HFFc6 (cell line): Measurements from ENCODE around the gene SPATA31C2. TPM values are rescaled to one million over a fixed set of nuclear protein-coding genes. Genes with fewer than 3 reads are reported as not detected.
A peak's percentile ranks its signal among the peaks of the same experiment; 100 is the strongest.

ENCODE experiments used
- DNase-seq: peaks from one replicate; pipeline ENCODE4 v3.0.0-alpha.2; 2018
- H3K27ac Mint-ChIP-seq: 2 replicates; pipeline ENCODE4 v1.8.0; 2020; ENCODE audit warnings: mild to moderate bottlenecking, mixed read lengths
- H3K27me3 Mint-ChIP-seq: 2 replicates; pipeline ENCODE4 v1.8.0; 2021; ENCODE audit warnings: mild to moderate bottlenecking, moderate library complexity, mixed read lengths; ENCODE audit not compliant: insufficient read depth
- H3K36me3 Mint-ChIP-seq: 2 replicates; pipeline ENCODE4 v1.8.0; 2021; ENCODE audit warnings: low read depth, mixed read lengths
- H3K4me1 Mint-ChIP-seq: 2 replicates; pipeline ENCODE4 v1.8.0; 2020; ENCODE audit warnings: low read depth, mixed read lengths
- H3K4me3 Mint-ChIP-seq: 2 replicates; pipeline ENCODE4 v1.8.0; 2020; ENCODE audit warnings: mild to moderate bottlenecking, moderate library complexity, mixed read lengths
- H3K9me3 Mint-ChIP-seq: 2 replicates; pipeline ENCODE4 v1.8.0; 2020; ENCODE audit warnings: mild to moderate bottlenecking, mixed read lengths
- CTCF ChIP-seq: fragments of 200-600 bp; sonication (generic); IDR thresholded peaks from 2 replicates; pipeline ENCODE4 v1.5.0; 2021; ENCODE audit warnings: antibody characterized with exemption, mild to moderate bottlenecking
- total RNA-seq, 6 experiments: library from RNA; stranded (reverse); fragmentation: NEBNext Ultra II Directional; extraction: Animal tissue kit (Norgen Biotek cat#: 25700); gene quantifications; 2 replicates in 1 of 6; 3 replicates in 5 of 6; pipeline ENCODE4 v1.2.3, GENCODE V29; 2021

Gene SPATA31C2
- total RNA-seq, 6 experiments from 2014 or later = not detected

- Mint-ChIP-seq H3K27ac (no peak overlapping the region), H3K36me3 (peaks cover 4% of the 10 kb centered on the region; the same call in 1 of the 2 replicates), H3K4me3 (no peak overlapping the region), H3K4me1 (no peaks in the 10 kb centered on the region), H3K27me3 (no peaks in the 10 kb centered on the region; the same call in 1 of the 2 replicates), H3K9me3 (peaks cover 7% of the 10 kb centered on the region; the same call in 1 of the 2 replicates)
- peak; percentile 94 for TF ChIP-seq CTCF
- peak; percentile 59 for DNase-seq
These were observed 35.2 kb upstream of the SPATA31C2 start for GRCh38 chr9:88173378-88173999.

GRCh38 chr9:88169700-88170099, 31.4 kb upstream of the SPATA31C2 start:
- Mint-ChIP-seq H3K4me3 (no peak overlapping the region), H3K36me3 (peaks cover 5% of the 10 kb centered on the region; the same call in 1 of the 2 replicates), H3K27me3 (peaks cover 3% of the 10 kb centered on the region; the same call in 1 of the 2 replicates)

GRCh38 chr9:88168564-88168963, 30.3 kb upstream of the SPATA31C2 start:
- no peak overlapping the region for H3K27ac Mint-ChIP-seq
- no peak overlapping the region for H3K4me3 Mint-ChIP-seq
- H3K4me1 Mint-ChIP-seq = peaks cover 11% of the 10 kb centered on the region

More at GRCh38 chr9:88169700-88170099, 31.4 kb upstream of the SPATA31C2 start:
- DNase-seq = no peak
- H3K27ac Mint-ChIP-seq = no peak overlapping the region
- peaks cover 17% of the 10 kb centered on the region; the same call in 1 of the 2 replicates for H3K9me3 Mint-ChIP-seq
- H3K4me1 Mint-ChIP-seq = peaks cover 11% of the 10 kb centered on the region
- no peak for TF ChIP-seq CTCF

GRCh38 chr9:88166660-88167059, 28.4 kb upstream of the SPATA31C2 start:
- TF ChIP-seq CTCF = no peak
- peaks cover 4% of the 10 kb centered on the region for H3K27me3 Mint-ChIP-seq
- H3K36me3 Mint-ChIP-seq = peaks cover 5% of the 10 kb centered on the region; the same call in 1 of the 2 replicates
- H3K4me1 Mint-ChIP-seq = peaks cover 11% of the 10 kb centered on the region
- no peak overlapping the region for H3K4me3 Mint-ChIP-seq
- no peak for DNase-seq
- H3K9me3 Mint-ChIP-seq = peaks cover 17% of the 10 kb centered on the region; the same call in 1 of the 2 replicates
- H3K27ac Mint-ChIP-seq = no peak overlapping the region

More at GRCh38 chr9:88168564-88168963, 30.3 kb upstream of the SPATA31C2 start:
- no peak for DNase-seq
- Mint-ChIP-seq H3K27me3 (peaks cover 4% of the 10 kb centered on the region), H3K9me3 (peaks cover 17% of the 10 kb centered on the region; the same call in 1 of the 2 replicates), H3K36me3 (peaks cover 5% of the 10 kb centered on the region; the same call in 1 of the 2 replicates)
- TF ChIP-seq CTCF = no peak

GRCh38 chr9:88164850-88165249, 26.6 kb upstream of the SPATA31C2 start:
- no peak for DNase-seq
- peaks cover 5% of the 10 kb centered on the region; the same call in 1 of the 2 replicates for H3K36me3 Mint-ChIP-seq
- no peak overlapping the region for H3K4me3 Mint-ChIP-seq
- peaks cover 11% of the 10 kb centered on the region for H3K4me1 Mint-ChIP-seq
- no peak for TF ChIP-seq CTCF
- peaks cover 11% of the 10 kb centered on the region for H3K27me3 Mint-ChIP-seq
- H3K9me3 Mint-ChIP-seq = peaks cover 17% of the 10 kb centered on the region; the same call in 1 of the 2 replicates
- H3K27ac Mint-ChIP-seq = no peak overlapping the region
